Neural progenitor cell (in vitro differentiated cells): ENCODE data around the gene ALK. TPM values are rescaled to one million over a fixed set of nuclear protein-coding genes. Genes with fewer than 3 reads are reported as not detected.

Source experiments
- DNase-seq: peaks from one replicate; pipeline ENCODE4 v3.0.0-alpha.2; 2016; ENCODE audit warnings: low spot score
- H2AFZ ChIP-seq: fragments of 200-600 bp; sonication (generic); replicated peaks from 2 replicates; pipeline ENCODE4 v1.6.1; 2016; ENCODE audit warnings: antibody characterized with exemption
- H3F3A ChIP-seq: fragments of 200-600 bp; sonication (generic); 2 replicates; pipeline ENCODE4 v1.6.1; 2016; ENCODE audit warnings: antibody characterized with exemption, low read depth
- H3K27ac ChIP-seq: fragments of 200-600 bp; sonication (generic); 2 replicates; pipeline ENCODE4 v1.5.1; 2016; ENCODE audit warnings: mild to moderate bottlenecking
- H3K27me3 ChIP-seq: fragments of 200-600 bp; sonication (generic); 2 replicates; pipeline ENCODE4 v1.6.1; 2016; ENCODE audit warnings: mild to moderate bottlenecking, moderate library complexity
- H3K36me3 ChIP-seq: fragments of 200-600 bp; sonication (generic); 2 replicates; pipeline ENCODE4 v1.5.1; 2016
- H3K4me1 ChIP-seq: fragments of 200-600 bp; sonication (generic); 2 replicates; pipeline ENCODE4 v1.6.1; 2016; ENCODE audit warnings: mixed run types
- H3K4me2 ChIP-seq: fragments of 200-600 bp; sonication (generic); 2 replicates; pipeline ENCODE4 v1.6.1; 2016
- H3K4me3 ChIP-seq: fragments of 200-600 bp; sonication (generic); 2 replicates; pipeline ENCODE4 v1.5.1; 2016
- H3K79me2 ChIP-seq: fragments of 200-600 bp; sonication (generic); 2 replicates; pipeline ENCODE4 v1.6.1; 2016; ENCODE audit warnings: low read depth
- H3K9ac ChIP-seq: fragments of 200-600 bp; sonication (generic); 2 replicates; pipeline ENCODE4 v1.6.1; 2016
- H3K9me3 ChIP-seq: fragments of 200-600 bp; sonication (generic); 2 replicates; pipeline ENCODE4 v1.5.1; 2016; ENCODE audit warnings: low read depth
- H4K20me1 ChIP-seq: fragments of 200-600 bp; sonication (generic); 2 replicates; pipeline ENCODE4 v1.6.1; 2016; ENCODE audit warnings: low read depth
- H3K27ac Mint-ChIP-seq: 3 replicates; pipeline ENCODE4 v1.8.0; 2021; ENCODE audit warnings: mixed read lengths
- H3K27me3 Mint-ChIP-seq: 2 replicates; pipeline ENCODE4 v1.8.0; 2022; ENCODE audit warnings: low read depth, mild to moderate bottlenecking, inconsistent platforms, moderate library complexity, mixed read lengths; ENCODE audit not compliant: insufficient read depth
- H3K36me3 Mint-ChIP-seq: 3 replicates; pipeline ENCODE4 v1.8.0; 2021; ENCODE audit warnings: mixed read lengths
- H3K4me1 Mint-ChIP-seq: 3 replicates; pipeline ENCODE4 v1.8.0; 2021; ENCODE audit warnings: mixed read lengths
- H3K4me3 Mint-ChIP-seq: 3 replicates; pipeline ENCODE4 v1.8.0; 2021; ENCODE audit warnings: mild to moderate bottlenecking, moderate library complexity, mixed read lengths
- H3K9me3 Mint-ChIP-seq: 3 replicates; pipeline ENCODE4 v1.8.0; 2020; ENCODE audit warnings: mixed read lengths
- CTCF ChIP-seq: fragments of 200-600 bp; sonication (generic); IDR thresholded peaks from 2 replicates; pipeline ENCODE4 v1.5.1; 2017; ENCODE audit warnings: antibody characterized with exemption, mild to moderate bottlenecking
- EZH2 ChIP-seq: fragments of 200-600 bp; sonication (generic); IDR thresholded peaks from 2 replicates; pipeline ENCODE4 v1.6.1; 2017; ENCODE audit warnings: antibody characterized with exemption, mild to moderate bottlenecking, moderate library complexity
- EZH2phosphoT487 ChIP-seq: fragments of 200-600 bp; sonication (generic); IDR thresholded peaks from 2 replicates; pipeline ENCODE4 v1.6.1; 2017; ENCODE audit warnings: antibody characterized with exemption
- total RNA-seq: library from RNA; depleted of rRNA; stranded (reverse); fragments of >200 nt; gene quantifications from 2 replicates; pipeline ENCODE4 v1.2.3, GENCODE V29; 2015; ENCODE audit warnings: low replicate concordance

ALK gene
- total RNA-seq, 1 donor from 2014 or later = not detected

DNA sequence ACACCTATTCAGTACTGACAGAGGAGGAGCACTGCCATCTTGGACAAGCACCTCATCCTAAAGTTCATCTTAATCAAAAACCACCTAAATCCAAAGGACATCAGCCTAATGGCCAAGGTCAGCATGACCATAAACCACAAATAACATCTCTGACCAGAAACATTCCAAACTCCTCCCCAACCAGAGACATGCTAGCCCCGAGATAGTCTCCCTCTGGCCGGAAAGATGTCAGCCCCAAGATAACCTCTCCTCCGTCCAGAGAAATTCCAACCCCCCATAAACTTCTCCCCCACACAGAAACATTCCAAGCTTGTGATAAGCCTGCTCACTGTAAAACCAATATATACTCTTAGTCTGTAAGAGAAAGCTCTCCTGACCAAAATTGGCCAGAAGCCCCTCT is 545.5 kb downstream of the ALK start:
- Histone ChIP-seq H2AFZ (no peak overlapping the region), H3F3A (peaks cover 10% of the 10 kb centered on the region), H3K27ac (no peak overlapping the region), H4K20me1 (no peaks in the 10 kb centered on the region), H3K9ac (no peak overlapping the region), H3K4me2 (no peak overlapping the region), H3K79me2 (no peaks in the 10 kb centered on the region), H3K27me3 (no peaks in the 10 kb centered on the region), H3K4me1 (peaks cover 22% of the 10 kb centered on the region), H3K36me3 (no peaks in the 10 kb centered on the region), H3K9me3 (no peaks in the 10 kb centered on the region), H3K4me3 (no peak overlapping the region)
- H3K27me3 Mint-ChIP-seq = peaks cover 3% of the 10 kb centered on the region
- no peak overlapping the region for H3K4me3 Mint-ChIP-seq
- H3K9me3 Mint-ChIP-seq = peaks cover 3% of the 10 kb centered on the region
- DNase-seq = no peak
- H3K36me3 Mint-ChIP-seq = no peaks in the 10 kb centered on the region
- H3K27ac Mint-ChIP-seq = no peak overlapping the region
- peaks cover 13% of the 10 kb centered on the region for H3K4me1 Mint-ChIP-seq
- TF ChIP-seq CTCF = no peak

DNA sequence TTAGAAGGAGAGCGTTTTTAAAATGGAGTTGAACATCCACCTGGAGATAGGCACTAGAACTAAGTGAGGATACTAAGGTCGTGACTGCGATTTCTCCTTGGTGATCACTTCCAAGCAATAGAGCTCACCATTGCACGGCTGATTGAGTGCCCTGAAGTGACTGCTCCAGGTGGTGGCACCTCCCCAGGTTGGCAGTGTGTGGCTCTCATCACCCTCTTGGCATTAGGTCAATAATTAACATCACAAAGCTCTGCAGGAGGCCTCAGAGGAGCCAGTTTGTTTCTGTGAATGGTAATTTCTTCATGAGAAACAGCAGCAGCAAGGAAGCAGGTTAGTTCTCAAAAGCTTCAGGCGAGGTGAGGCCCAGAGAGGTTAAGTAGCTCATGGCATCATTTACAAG is 546.6 kb downstream of the ALK start:
- no peak overlapping the region for H3K27ac Mint-ChIP-seq
- H3K4me1 ChIP-seq = peaks cover 22% of the 10 kb centered on the region
- H2AFZ ChIP-seq = no peak overlapping the region
- no peaks in the 10 kb centered on the region for H3K36me3 ChIP-seq
- no peak overlapping the region for H3K4me3 ChIP-seq
- peaks cover 6% of the 10 kb centered on the region for H3K27me3 Mint-ChIP-seq
- no peak overlapping the region for H3K9ac ChIP-seq
- no peak overlapping the region for H3K27ac ChIP-seq
- no peaks in the 10 kb centered on the region for H3K9me3 ChIP-seq
- no peaks in the 10 kb centered on the region for H4K20me1 ChIP-seq
- DNase-seq = no peak
- no peaks in the 10 kb centered on the region for H3K79me2 ChIP-seq
- no peak overlapping the region for H3K4me2 ChIP-seq
- peaks cover 10% of the 10 kb centered on the region for H3F3A ChIP-seq
- no peaks in the 10 kb centered on the region for H3K27me3 ChIP-seq
- H3K4me1 Mint-ChIP-seq = peaks cover 13% of the 10 kb centered on the region
- no peak overlapping the region for H3K4me3 Mint-ChIP-seq
- H3K9me3 Mint-ChIP-seq = peaks cover 3% of the 10 kb centered on the region
- no peaks in the 10 kb centered on the region for H3K36me3 Mint-ChIP-seq
- TF ChIP-seq EZH2phosphoT487 (no peak), CTCF (no peak), EZH2 (no peak)

DNA sequence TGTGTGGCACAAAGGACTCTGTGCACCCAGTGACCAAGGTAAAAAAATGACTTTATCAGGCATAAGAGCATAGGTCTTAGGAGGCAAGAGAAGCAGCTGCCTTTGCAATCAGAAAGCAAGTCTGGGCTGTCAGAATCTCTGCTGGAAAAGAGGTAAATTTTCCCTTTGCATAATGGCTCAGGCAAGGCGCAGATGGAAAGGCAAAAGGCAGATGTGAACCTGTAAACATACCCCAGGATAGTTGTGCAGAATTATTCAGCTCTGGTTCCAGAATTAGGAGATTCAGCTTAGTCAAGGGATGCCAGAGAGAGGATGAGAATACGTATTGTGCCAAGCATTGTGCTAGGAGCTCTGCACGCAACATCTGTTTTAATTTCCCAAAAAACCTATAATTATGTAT is 547.5 kb downstream of the ALK start:
- H3K27ac Mint-ChIP-seq = no peak overlapping the region
- no peaks in the 10 kb centered on the region for H3K36me3 Mint-ChIP-seq

More for the DNA sequence above, 547.5 kb downstream of the ALK start:
- DNase-seq = no peak
- Histone ChIP-seq H3F3A (peaks cover 10% of the 10 kb centered on the region), H3K27ac (peak overlapping the region; percentile 21), H2AFZ (no peak overlapping the region), H4K20me1 (no peaks in the 10 kb centered on the region), H3K4me2 (peak overlapping the region; percentile 54), H3K79me2 (no peaks in the 10 kb centered on the region), H3K9ac (no peak overlapping the region), H3K27me3 (no peaks in the 10 kb centered on the region), H3K4me3 (no peak overlapping the region), H3K36me3 (no peaks in the 10 kb centered on the region), H3K9me3 (no peaks in the 10 kb centered on the region), H3K4me1 (peaks cover 22% of the 10 kb centered on the region)
- Mint-ChIP-seq H3K27me3 (peaks cover 9% of the 10 kb centered on the region), H3K4me3 (no peak overlapping the region), H3K9me3 (peaks cover 3% of the 10 kb centered on the region), H3K4me1 (peaks cover 13% of the 10 kb centered on the region)
- TF ChIP-seq EZH2phosphoT487 (no peak), CTCF (no peak), EZH2 (no peak)
